ENCODE data around the gene KLHDC8B.
"Not testable (repeated sequence)": the region's sequence is repeated elsewhere in the genome, so short reads cannot be mapped to it uniquely, and the experiment has no call there.

Gene KLHDC8B

DNA sequence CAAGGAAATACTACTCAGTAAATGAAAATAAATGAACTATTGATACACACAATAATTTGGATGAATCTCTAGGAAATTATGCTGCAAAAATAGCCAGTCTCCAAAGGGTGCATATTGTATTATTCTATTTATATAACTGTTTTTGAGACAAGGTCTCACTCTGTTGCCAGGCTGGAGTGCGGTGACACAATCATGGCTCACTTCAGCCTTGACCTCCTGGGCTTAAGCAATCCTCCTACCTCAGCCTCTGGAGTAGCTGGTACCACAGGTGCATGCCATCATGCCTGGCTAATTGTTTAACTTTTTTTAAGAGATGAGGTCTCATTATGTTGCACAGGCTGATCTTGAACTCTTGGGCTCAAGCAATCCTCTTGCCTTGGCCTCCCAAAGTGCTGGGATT is 12.5 kb downstream of the KLHDC8B start:
- peak; percentile 25 for DNase-seq (ENCODE audit: low spot score)

GRCh38 chr3:49191741-49192140 is 20.3 kb downstream of the KLHDC8B start:
- DNase-seq (ENCODE audit: low spot score): no peak

- no peak for DNase-seq (ENCODE audit: low spot score)
These were observed 26.8 kb downstream of the KLHDC8B start for GRCh38 chr3:49198161-49198560.

- no peak for DNase-seq (ENCODE audit: low spot score)
These were observed 27.3 kb downstream of the KLHDC8B start for GRCh38 chr3:49198611-49199230.

- peak; percentile 69 for DNase-seq (ENCODE audit: low spot score)
These were observed 28.0 kb downstream of the KLHDC8B start for GRCh38 chr3:49199239-49199899.

- no peak for DNase-seq (ENCODE audit: low spot score)
These were observed 28.5 kb downstream of the KLHDC8B start for GRCh38 chr3:49199900-49200281.

DNA sequence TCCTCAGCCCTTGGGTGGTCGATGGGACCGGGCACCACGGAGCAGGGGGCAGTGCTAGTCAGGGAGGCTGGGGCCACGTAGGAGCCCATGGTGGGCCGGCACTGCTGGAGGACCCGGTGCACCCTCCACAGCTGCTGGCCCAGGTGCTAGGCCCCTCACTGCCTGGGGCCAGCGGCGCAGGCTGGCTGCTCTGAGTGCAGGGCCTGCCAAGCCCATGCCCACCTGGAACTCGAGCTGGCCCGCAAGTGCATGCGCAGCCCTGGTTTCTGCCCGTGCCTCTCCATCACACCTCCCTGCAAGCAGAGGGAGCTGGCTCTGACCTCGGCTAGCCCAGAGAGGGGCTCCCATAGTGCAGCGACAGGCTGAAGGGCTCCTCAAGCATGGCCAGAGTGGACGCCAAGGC is 42.1 kb downstream of the KLHDC8B start:
- no peak for DNase-seq (ENCODE audit: low spot score)

DNA sequence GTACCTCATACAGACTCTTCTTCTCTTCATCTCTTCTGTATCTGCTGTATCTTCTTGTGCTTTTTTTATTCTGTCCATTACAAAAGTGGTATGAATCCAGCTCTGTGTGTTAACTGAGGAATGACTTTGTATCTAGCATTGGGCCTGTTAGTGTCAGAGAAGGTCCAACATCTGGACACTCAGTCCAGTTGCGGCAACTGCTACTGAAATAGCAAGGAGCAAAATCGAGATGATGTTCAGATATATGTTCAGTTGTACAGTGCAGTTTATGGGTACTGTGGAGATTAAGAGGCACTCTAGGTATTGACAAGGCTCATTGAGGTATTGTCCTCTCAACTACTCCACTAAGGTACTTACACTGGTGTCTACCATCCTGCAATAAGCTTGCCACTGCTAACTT is 42.6 kb downstream of the KLHDC8B start:
- DNase-seq (ENCODE audit: low spot score): no peak

DNA sequence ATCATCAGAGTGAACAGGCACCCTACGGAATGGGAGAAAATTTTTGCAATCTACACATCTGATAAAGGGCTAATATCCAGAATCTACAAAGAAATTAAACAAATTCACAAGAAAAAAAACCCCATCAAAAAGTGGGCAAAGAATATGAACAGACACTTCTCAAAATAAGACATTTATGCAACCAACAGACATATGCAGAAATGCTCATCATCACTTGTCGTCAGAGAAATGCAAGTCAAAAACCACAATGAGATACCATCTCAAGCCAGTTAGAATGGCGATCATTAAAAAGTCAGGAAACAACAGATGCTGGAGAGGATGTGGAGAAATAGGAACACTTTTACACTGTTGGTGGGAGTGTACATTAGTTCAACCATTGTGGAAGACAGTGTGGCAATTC is 45.3 kb downstream of the KLHDC8B start:
- not testable (repeated sequence) for DNase-seq (ENCODE audit: low spot score)

GRCh38 chr3:49217108-49217507 is 45.7 kb downstream of the KLHDC8B start:
- DNase-seq (ENCODE audit: low spot score): not testable (repeated sequence)

DNA sequence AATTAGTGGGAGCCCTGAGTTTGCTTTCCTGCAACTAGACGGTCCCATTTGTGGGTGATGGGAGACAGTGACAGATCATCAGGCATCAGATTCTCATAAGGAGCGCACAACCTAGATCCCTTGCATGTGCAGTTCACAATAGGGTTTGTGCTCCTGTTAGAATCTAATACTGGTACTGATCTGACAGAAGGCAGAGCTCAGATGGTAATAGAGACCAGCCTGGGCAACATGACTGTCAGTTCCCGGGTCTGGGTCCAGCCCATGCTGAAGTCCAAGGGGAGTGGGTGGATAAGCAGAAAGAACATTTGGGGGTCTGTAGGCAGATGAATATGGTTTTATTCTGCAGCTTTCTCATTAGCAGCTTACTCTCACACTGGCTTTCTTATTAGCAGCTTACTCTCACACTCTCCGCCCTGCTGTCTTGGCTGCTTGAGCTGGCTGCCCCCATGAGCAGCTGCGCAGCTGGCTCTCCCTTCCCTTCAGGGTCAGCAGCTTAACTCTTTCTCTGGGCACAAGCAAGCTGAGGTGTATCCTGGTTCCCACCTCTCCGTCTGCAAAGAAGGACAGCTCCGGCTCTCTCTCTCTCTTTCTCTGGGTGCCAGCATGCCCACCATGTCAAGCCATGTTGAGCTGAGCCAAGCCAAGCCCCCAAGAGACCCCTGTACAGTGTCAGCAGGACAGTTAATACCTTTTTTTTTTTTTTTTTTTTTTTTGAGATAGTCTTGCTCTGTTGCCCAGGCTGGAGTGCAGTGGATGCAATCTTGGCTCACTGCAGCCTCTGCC is 46.5 kb downstream of the KLHDC8B start:
- DNase-seq (ENCODE audit: low spot score): no peak

DNA sequence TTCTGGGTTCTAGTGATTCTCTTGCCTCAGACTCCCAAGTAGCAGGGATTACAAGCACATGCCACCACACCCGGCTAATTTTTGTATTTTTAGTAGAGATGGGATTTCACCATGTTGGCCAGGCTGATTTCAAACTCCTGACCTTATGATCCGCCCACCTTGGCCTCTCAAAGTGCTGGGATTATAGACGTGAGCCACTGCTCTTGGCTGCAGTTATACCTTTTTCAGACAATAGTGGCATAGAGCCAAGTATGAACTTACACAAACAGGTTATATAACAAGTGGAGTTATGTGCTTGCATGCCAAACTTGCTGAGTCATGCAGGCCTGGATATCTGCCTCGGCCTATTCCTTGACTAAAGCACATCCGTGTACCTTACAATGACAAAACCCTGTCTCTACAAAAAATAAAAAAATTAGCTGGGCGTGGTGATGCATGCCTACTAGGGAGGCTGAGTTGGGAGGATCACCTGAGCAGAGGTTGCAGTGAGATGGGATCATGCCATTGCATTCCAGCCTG is 47.1 kb downstream of the KLHDC8B start:
- peak; percentile 99 for DNase-seq (ENCODE audit: low spot score)

DNA sequence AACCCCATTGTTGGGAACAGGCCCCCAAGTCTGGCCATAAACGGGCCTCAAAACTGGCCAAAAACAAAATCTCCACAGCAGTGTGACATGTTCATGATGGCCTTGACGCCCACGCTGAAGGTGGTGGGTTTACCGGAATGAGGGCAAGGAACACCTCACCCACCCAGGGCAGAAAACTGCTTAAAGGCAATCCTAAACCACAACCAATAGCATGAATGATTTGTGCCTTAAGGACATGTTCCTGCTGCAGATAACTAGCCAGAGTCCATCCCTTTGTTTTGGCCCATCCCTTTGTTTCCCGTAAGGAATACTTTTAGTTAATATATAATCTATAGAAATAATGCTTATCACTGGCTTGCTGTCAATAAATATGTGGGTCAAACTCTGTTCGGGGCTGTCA is 47.7 kb downstream of the KLHDC8B start:
- DNase-seq (ENCODE audit: low spot score): no peak

DNA sequence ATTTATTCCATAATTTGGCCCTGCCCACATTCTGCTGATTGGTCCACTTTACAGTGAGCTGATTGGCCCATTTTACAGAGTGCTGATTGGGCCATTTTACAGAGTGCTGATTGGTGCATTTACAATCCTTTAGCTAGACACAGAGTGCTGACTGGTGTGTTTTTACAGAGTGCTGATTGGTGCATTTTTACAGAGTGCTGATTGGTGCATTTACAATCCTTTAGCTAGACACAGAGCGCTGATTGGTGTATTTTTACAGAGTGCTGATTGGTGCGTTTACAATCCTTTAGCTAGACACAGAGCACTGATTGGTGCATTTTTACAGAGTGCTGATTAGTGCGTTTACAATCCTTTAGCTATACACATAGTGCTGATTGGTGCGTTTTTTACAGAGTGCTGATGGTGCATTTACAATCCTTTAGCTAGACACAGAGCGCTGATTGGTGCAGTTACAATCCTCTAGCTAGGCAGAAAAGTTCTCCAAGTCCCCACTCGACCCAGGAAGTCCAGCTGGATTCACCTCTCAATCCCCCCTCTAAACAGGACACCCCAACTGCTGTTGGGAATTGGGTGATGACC is 49.7 kb downstream of the KLHDC8B start:
- DNase-seq (ENCODE audit: low spot score): not testable (repeated sequence)

- no peak for DNase-seq (ENCODE audit: low spot score)
These were observed 50.6 kb downstream of the KLHDC8B start for GRCh38 chr3:49222002-49222401.

All from kidney tubule cell (primary cell).